ENCODE results near the gene SLC16A11.
A peak's percentile ranks its signal among the peaks of the same experiment; 100 is the strongest.

SLC16A11 gene

GRCh38 chr17:7035591-7036368, 8.1 kb downstream of the SLC16A11 start, which contains the start of gene SLC16A13:
Gene SLC16A13, plus strand, starts transcription at chr17:7036015. Its CDS starts 368 bp downstream, at chr17:7036383.
- Histone ChIP-seq H3K4me3 (ENCODE audit: low read length) (peak within 1 kb of the TSS; percentile 74), H3F3A (ENCODE audit: insufficient read depth, low read length) (peaks cover 4% of the 10 kb centered on the region; the same call in 1 of the 2 replicates), H3K4me1 (ENCODE audit: low read length) (peaks cover 9% of the 10 kb centered on the region; the same call in 1 of the 2 replicates), H2AFZ (ENCODE audit: low read length) (peak within 1 kb of the TSS; percentile 83), H3K36me3 (replicated peaks; ENCODE audit: insufficient read depth, low read length) (no peaks in the 10 kb centered on the region), H3K9me2 (replicated peaks; ENCODE audit: insufficient read depth, low read length) (no peaks in the 10 kb centered on the region), H3K9me3 (replicated peaks; ENCODE audit: insufficient read depth, low read length) (no peaks in the 10 kb centered on the region), H3K79me2 (ENCODE audit: low read length) (peaks cover 13% of the 10 kb centered on the region; the same call in 1 of the 2 replicates), H3K27ac (ENCODE audit: low read length) (peak within 1 kb of the TSS; percentile 59), H3K27me3 (replicated peaks; ENCODE audit: insufficient read depth, low read length) (no peaks in the 10 kb centered on the region), H4K20me1 (ENCODE audit: insufficient read depth, low read length) (no peaks in the 10 kb centered on the region), H3K4me2 (ENCODE audit: low read depth, low read length) (peak within 1 kb of the TSS; percentile 93), H3K9ac (ENCODE audit: low read length) (peak within 1 kb of the TSS; percentile 60)
- peak; percentile 99 for DNase-seq
- TF ChIP-seq CTCF (IDR thresholded peaks at IDR 0.05; ENCODE audit: low read length) (no peak), EZH2phosphoT487 (IDR thresholded peaks at IDR 0.05; ENCODE audit: low read length) (no peak), EZH2 (optimal IDR thresholded peaks at IDR 0.05; ENCODE audit: low read depth, low read length) (no peak)

GRCh38 chr17:7034955-7035590, 8.8 kb downstream of the SLC16A11 start:
- no peaks in the 10 kb centered on the region for H3K9me2 ChIP-seq (replicated peaks; ENCODE audit: insufficient read depth, low read length)
- peak; percentile 30 for DNase-seq
- H3K4me1 ChIP-seq (ENCODE audit: low read length), result peaks cover 13% of the 10 kb centered on the region
- peak overlapping the region; percentile 59 for H3K27ac ChIP-seq (ENCODE audit: low read length)
- peaks cover 4% of the 10 kb centered on the region; the same call in 1 of the 2 replicates for H3F3A ChIP-seq (ENCODE audit: insufficient read depth, low read length)
- H2AFZ ChIP-seq (ENCODE audit: low read length), result peak overlapping the region; percentile 24
- no peaks in the 10 kb centered on the region for H3K36me3 ChIP-seq (replicated peaks; ENCODE audit: insufficient read depth, low read length)
- peak overlapping the region; percentile 60 for H3K9ac ChIP-seq (ENCODE audit: low read length)
- peak overlapping the region; percentile 74 for H3K4me3 ChIP-seq (ENCODE audit: low read length)
- H3K27me3 ChIP-seq (replicated peaks; ENCODE audit: insufficient read depth, low read length), result no peaks in the 10 kb centered on the region
- H3K79me2 ChIP-seq (ENCODE audit: low read length), result peaks cover 13% of the 10 kb centered on the region; the same call in 1 of the 2 replicates
- H4K20me1 ChIP-seq (ENCODE audit: insufficient read depth, low read length), result no peaks in the 10 kb centered on the region
- peak overlapping the region; percentile 90 for H3K4me2 ChIP-seq (ENCODE audit: low read depth, low read length)
- no peaks in the 10 kb centered on the region for H3K9me3 ChIP-seq (replicated peaks; ENCODE audit: insufficient read depth, low read length)
- TF ChIP-seq EZH2phosphoT487 (IDR thresholded peaks at IDR 0.05; ENCODE audit: low read length), result no peak
- TF ChIP-seq EZH2 (optimal IDR thresholded peaks at IDR 0.05; ENCODE audit: low read depth, low read length), result no peak
- no peak for TF ChIP-seq CTCF (IDR thresholded peaks at IDR 0.05; ENCODE audit: low read length)

GRCh38 chr17:7029659-7030058, 14.2 kb downstream of the SLC16A11 start:
- Histone ChIP-seq H2AFZ (ENCODE audit: low read length) (peak overlapping the region; percentile 67), H3K9me3 (replicated peaks; ENCODE audit: insufficient read depth, low read length) (no peaks in the 10 kb centered on the region), H3K9ac (ENCODE audit: low read length) (0 out of 2 replicates have a peak overlapping the region, but pooled peaks have one; percentile 17), H3K4me2 (ENCODE audit: low read depth, low read length) (peak overlapping the region; percentile 48; the same call in 1 of the 2 replicates), H4K20me1 (ENCODE audit: insufficient read depth, low read length) (no peaks in the 10 kb centered on the region), H3K4me1 (ENCODE audit: low read length) (peaks cover 12% of the 10 kb centered on the region), H3F3A (ENCODE audit: insufficient read depth, low read length) (no peaks in the 10 kb centered on the region; the same call in 1 of the 2 replicates), H3K36me3 (replicated peaks; ENCODE audit: insufficient read depth, low read length) (no peaks in the 10 kb centered on the region), H3K79me2 (ENCODE audit: low read length) (no peaks in the 10 kb centered on the region), H3K27ac (ENCODE audit: low read length) (no peak overlapping the region; the same call in 1 of the 2 replicates), H3K9me2 (replicated peaks; ENCODE audit: insufficient read depth, low read length) (no peaks in the 10 kb centered on the region), H3K4me3 (ENCODE audit: low read length) (peak overlapping the region; percentile 19), H3K27me3 (replicated peaks; ENCODE audit: insufficient read depth, low read length) (no peaks in the 10 kb centered on the region)
- peak; percentile 55 for DNase-seq
- TF ChIP-seq CTCF (IDR thresholded peaks at IDR 0.05; ENCODE audit: low read length), result no peak
- TF ChIP-seq EZH2 (optimal IDR thresholded peaks at IDR 0.05; ENCODE audit: low read depth, low read length), result no peak
- TF ChIP-seq EZH2phosphoT487 (IDR thresholded peaks at IDR 0.05; ENCODE audit: low read length), result no peak
